GM08714 (cell line): ENCODE data around the gene SMPDL3B.

Source experiments
- H3K4me3 ChIP-seq: fragments of 200-500 bp; sonication (Bioruptor generic); 2 replicates; pipeline ENCODE4 v1.5.1; 2014; ENCODE audit warnings: mild to moderate bottlenecking, low read length, inconsistent platforms
- ZNF274 ChIP-seq: IDR thresholded peaks from 2 replicates; pipeline ENCODE4 v1.6.1; 2012; ENCODE audit warnings: mild to moderate bottlenecking, low read depth, low read length

Gene SMPDL3B

DNA sequence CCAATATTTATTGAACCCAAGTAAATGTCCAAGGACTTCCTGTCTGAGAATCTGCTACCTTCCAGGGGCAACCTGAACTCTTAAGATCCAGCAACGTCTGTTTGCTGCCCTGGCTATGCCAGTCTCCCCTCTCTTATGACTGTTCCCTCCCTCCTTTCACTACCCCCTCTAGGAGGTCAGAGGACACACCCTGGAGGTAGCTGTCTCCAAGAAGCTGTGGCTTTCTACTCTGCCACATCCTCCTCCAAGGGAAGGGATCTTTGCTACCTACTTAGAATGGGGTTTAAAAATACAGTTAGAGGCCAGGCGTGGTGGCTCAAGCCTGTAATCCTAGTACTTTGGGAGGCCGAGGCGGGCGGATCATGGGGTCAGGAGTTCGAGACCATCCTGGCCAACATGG, 3.6 kb upstream of the SMPDL3B start:
- TF ChIP-seq ZNF274: no peak
- H3K4me3 ChIP-seq: no peak overlapping the region

DNA sequence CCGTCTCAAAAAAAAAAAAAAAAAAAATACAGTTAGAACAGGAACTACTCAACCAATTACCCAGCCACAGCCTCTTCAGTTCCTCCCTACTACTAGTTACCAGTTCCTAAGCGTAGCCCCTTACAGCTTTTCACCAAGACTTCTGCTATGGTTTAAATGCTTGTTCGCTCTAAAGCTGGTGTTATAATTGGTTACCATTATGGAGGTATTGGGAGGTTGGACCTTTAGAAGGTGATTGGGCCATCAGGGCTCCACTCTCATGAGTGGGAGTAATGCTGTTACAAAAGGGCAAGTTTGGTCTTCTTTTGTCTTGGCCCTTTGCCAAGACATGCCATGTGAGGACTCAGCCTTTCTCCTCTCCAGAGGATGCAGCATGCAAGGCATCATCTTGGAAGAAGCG, 3.0 kb upstream of the SMPDL3B start:
- H3K4me3 ChIP-seq: no peak overlapping the region
- TF ChIP-seq ZNF274: no peak

DNA sequence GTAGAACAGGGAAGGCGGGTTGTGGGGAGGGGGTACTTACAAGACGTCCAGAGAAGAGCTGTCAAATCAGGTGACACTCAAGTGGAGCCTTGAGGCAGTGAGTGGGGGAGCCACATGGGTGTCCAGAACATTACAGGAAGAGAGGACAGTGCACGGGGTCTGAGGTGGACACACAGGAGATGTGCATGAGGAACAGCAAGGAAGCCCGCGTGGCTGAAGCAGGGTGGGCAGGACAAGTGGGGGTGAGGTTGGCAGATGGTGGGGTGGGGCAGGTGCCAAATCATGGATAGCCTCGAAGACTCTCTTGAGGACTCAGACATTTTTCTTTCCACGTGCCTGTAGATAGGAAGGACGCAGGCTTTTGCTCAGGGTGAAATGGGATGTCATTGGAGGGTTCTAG, 921 bp downstream of the SMPDL3B start:
- TF ChIP-seq ZNF274: no peak

DNA sequence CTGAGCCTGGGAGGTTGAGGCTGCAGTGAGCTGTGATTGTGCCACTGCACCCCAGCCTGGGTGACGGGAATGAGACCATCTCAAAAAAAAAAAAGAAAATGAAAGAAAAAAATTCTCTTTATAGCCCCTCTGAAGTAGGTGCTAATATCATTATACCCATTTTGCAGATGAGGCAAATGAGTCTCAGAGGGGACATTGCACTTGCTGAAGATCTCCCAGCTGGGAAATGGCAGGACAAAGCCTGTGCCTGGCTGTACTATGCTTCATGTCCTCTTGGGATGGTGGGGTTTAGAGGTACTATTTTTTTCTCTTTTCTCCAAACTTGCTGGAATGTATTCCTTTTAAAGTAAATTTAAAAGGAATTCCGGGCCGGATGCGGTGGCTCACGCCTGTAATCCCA, 1.6 kb downstream of the SMPDL3B start:
- no peak for TF ChIP-seq ZNF274
- H3K4me3 ChIP-seq: no peak overlapping the region

More for the DNA sequence above, 921 bp downstream of the SMPDL3B start:
- H3K4me3 ChIP-seq: no peak overlapping the region

DNA sequence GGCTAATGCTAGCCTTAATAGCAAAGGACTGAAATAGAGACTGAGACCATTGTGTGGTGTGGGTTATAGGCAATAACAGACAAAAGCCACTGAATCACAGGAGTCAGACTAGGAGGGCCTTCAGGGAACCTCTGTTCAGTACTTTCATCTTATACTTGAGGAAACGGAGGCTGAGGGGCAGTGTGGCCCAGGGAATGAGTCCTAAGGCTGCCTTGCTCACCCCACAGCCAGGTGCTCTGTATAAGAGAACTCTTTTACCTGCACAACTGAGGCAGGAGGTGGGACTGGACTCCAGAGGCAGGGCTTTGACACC, 2.7 kb downstream of the SMPDL3B start:
- TF ChIP-seq ZNF274: no peak
- no peak overlapping the region for H3K4me3 ChIP-seq

DNA sequence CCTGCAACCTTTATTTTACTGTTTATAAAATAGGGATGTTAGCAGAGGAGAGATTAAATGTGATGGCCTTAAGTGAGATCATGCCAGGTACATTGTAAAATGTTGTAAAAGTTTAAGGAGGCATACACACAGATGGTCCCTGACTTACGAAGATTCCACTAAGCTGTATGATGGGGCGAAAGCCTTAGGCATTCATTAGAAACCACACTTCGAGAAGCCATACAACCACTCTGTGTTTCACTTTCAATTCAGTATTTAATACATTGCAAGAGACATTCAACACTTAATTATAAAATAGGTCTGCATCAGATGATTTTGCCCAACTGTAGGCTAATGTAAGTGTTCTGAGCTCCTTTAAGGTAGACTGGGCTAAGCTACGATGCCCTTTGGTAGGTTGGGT, 3.7 kb downstream of the SMPDL3B start:
- no peak for TF ChIP-seq ZNF274
- H3K4me3 ChIP-seq: no peak overlapping the region

DNA sequence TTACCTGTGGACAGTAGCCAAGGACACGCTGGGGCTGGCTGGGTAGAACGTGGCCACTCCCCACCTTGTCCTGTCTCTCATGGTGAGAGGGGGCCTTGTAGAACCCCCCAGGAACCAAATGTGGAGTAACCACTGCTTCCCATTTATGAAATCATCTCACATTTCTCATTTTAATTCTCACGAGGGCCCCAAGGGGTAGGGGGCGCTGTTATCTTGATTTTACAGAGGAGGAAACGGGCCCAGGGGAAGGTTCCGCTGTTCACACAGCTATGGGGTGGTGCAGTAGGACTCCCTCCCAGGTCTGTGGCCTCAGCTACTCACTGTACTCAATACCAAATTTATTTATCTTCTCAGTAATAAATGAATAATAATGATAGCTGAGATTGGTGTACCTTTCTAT, 5.5 kb downstream of the SMPDL3B start:
- H3K4me3 ChIP-seq: no peak overlapping the region
- no peak for TF ChIP-seq ZNF274

DNA sequence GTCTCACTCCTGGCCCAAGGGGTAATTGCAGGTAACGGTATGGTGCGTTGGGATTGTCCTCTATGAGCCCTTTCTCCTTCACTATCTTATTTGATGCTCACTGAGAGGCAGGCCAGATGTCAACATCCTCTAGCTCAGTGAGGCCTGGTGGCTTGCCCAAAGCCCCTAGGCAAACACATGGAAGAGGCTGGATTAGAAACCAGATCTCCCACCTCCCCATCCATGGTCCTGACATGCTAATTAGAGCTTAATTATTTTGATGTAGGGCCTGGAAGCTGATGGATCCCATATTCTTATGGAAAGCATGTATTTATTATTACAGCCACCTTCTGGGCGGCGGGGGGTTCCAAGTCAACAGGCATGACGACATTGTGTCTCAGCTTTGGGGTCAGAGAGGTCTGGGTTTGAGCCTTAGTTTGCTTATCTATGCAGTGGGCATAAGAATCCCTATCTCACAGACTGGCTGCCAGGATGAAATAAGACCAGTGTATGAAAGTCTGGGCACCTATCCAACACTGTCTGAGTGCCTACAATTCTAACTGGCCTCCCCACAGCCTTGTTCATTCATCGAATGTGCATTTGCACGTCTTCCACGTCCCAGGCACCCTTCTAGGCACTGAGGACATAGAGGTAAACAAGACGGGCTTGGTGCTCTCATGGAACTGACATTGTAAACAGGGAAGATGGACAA, 6.2 kb downstream of the SMPDL3B start:
- H3K4me3 ChIP-seq: no peak overlapping the region
- no peak for TF ChIP-seq ZNF274

DNA sequence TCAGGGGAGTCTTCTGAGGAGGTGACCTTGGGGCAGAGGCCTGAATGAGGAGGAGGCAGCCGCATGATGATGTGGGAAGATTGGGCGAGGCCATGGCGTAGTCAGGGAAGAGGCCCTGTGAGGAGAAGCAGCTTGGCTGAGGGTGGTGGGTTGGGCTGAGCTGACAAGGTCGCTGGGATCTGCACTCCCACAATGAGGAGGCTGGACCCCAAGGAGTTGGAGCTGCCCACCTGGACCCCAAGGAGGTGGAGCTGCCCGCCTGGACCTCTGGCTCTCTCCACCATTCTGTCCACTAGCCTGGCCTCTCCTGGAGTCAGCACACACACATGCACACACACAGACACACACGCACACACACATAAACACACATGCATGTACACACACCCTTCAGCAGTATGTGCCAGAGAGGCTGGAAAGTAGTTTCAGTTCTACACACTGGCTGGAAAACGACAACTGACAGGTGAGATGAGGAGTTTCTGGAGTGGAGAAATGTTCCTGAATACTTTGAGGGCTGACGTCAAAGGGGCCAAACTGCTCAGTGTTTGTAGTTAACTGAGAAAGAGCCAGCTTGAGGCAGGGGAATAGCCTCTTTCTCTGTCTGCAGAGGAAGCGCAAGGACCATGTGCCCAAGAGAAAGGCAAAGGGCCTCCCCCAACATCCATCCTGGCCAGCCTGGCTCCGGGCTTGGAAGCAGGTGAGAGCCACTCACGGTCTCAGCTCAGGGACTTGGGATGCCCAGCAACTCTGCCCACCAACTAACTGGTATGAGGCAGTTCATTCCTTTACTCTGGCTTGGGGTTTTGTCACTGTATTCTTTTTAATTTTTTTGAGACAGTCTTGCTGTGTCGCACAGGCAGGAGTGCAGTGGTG, 7.1 kb downstream of the SMPDL3B start:
- no peak for TF ChIP-seq ZNF274
- H3K4me3 ChIP-seq: no peak overlapping the region

DNA sequence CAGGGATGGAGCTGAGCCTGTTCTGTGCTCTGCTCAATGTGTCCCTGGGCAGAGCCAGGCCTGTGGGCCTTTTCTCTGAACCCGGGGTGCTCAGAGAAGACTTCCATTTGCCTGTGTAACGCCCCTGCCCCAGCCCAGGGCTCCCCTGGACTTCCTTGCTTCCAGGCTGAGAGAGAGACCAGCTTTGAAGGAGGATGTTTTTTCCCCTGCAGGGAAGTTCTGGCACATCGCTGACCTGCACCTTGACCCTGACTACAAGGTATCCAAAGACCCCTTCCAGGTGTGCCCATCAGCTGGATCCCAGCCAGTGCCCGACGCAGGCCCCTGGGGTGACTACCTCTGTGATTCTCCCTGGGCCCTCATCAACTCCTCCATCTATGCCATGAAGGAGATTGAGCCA, 10.2 kb downstream of the SMPDL3B start:
- no peak overlapping the region for H3K4me3 ChIP-seq
- TF ChIP-seq ZNF274: no peak

DNA sequence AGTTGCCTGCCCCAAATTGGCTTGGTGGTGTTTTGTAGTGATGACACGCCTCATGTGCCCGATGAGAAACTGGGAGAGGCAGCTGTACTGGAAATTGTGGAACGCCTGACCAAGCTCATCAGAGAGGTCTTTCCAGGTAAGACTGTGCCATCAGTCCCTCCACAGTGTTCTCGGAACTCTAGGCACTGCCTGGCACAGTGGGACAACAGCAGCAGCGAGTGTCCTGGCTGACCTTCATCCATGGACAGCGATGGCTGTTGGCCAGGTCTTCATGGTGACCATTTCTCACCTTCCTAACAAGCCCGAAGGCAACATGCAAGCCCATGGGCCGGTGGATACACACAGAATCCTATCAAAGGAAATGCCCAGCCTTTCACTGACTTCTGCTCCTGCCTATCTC, 14.2 kb downstream of the SMPDL3B start:
- no peak overlapping the region for H3K4me3 ChIP-seq
- no peak for TF ChIP-seq ZNF274

DNA sequence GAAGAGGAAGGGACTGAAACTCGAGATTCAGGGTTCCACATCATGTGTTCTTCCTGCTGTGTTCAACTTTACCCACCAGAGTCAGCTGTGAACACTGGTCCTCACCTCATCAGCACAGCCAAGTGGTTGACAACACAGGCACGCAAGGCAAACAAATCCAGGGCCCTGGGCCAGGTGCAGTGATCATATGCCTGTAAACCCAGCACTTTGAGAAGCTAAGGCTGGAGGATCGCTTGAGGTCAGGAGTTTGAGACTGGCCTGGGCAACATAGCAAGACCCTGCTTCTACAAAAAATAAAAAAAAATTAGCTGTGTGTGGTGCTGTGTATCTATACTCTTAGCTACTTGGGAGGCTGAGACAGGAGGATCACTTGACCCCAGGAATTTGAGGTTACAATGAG, 16.6 kb downstream of the SMPDL3B start:
- H3K4me3 ChIP-seq: no peak overlapping the region
- no peak for TF ChIP-seq ZNF274

DNA sequence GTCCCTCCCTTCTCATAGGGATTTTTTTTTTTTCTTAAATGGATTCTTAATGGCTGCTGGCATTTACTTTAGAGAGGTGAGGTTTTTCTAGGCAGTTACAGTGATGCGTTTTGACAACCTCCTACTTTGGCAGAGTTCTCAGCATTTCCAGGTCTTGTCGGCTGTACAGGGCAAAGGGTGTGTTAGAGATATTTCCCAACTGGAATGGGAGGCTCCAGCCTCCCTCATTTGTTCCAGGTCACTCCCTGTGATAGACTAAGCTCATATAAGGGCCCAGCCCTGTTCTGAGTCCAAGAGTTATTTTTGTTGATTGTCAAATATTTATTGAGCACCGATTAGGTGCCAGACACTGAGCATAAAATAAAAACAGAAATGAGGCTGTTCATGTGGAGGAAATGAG, 17.3 kb downstream of the SMPDL3B start:
- TF ChIP-seq ZNF274: no peak
- H3K4me3 ChIP-seq: no peak overlapping the region

DNA sequence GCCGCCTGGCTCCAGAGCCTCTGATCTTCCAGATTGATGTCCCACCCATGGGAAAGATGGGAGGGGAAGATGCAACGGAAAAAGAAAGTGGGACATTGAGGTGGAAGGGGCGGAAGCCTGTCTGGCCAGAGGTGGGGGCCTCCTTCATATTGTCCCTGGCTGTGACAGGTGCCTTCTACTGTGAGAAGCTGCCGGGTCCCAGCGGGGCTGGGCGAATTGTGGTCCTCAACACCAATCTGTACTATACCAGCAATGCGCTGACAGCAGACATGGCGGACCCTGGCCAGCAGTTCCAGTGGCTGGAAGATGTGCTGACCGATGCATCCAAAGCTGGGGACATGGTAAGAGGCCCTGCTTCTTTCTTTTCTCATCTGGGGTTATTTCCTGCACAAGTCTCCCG, 19.4 kb downstream of the SMPDL3B start:
- no peak overlapping the region for H3K4me3 ChIP-seq
- TF ChIP-seq ZNF274: no peak

DNA sequence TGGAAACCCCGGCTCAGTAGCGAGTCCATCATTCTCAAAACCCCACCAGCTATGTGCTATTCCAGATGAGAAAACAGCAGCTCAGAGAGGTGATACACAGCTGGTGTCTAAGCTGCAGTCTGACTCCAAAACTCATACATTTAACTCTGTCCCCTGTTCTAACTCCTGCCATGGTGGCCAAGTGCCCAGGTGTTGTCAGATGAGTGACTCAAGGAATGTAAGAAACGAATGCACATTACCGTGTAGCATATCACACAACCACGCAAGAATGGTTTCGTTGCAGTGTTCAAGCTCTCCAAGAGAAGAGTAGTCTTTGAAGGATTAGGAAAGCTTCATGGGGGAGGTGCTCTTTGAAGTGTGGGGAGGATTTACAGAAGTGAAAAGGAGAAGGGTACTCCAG, 20.3 kb downstream of the SMPDL3B start:
- H3K4me3 ChIP-seq: no peak overlapping the region
- TF ChIP-seq ZNF274: no peak
